Colonic mucosa (tissue), 4 donors: ENCODE measurements around the gene AKIP1. TPM values are rescaled to one million over a fixed set of nuclear protein-coding genes. Genes with fewer than 3 reads are reported as not detected.

Source experiments
- DNase-seq: peaks from one replicate; pipeline ENCODE4 v3.0.0-alpha.2; 2020
- H3K27ac ChIP-seq: fragments of 200-600 bp; one replicate; pipeline ENCODE4 v1.8.0; 2021
- H3K27me3 ChIP-seq: fragments of 200-600 bp; one replicate; pipeline ENCODE4 v1.8.0; 2021
- H3K36me3 ChIP-seq: fragments of 200-600 bp; one replicate; pipeline ENCODE4 v1.8.0; 2021
- H3K4me1 ChIP-seq: fragments of 200-600 bp; one replicate; pipeline ENCODE4 v1.8.0; 2021; ENCODE audit warnings: mild to moderate bottlenecking
- H3K4me3 ChIP-seq: fragments of 200-600 bp; one replicate; pipeline ENCODE4 v1.8.0; 2021
- H3K9ac ChIP-seq, 2 donors: one replicate each; pipeline ENCODE4 v1.7.0; 2013; ENCODE audit warnings: control low read depth in 2 of 2, low read depth in 2 of 2, low read length in 2 of 2
- H3K9me3 ChIP-seq: fragments of 200-600 bp; one replicate; pipeline ENCODE4 v1.8.0; 2021
- intact Hi-C: fragments of 100-400 bp; cut with DNase I; formaldehyde crosslinking; loops from one replicate; pipeline ENCODE4 v1.14.1; 2022
- total RNA-seq, 2 donors: library from RNA; stranded (reverse); fragmentation: NEBNext Ultra II Directional in 1 of 2; extraction: Animal tissue kit (Norgen Biotek cat#: 25700) in 1 of 2; gene quantifications; one replicate each; pipeline ENCODE4 v1.2.1, GENCODE V29; 2021
- TF ChIP-seq, protein P1 (sequence below): fragments of 200-600 bp; IDR thresholded peaks from one replicate; pipeline ENCODE4 v1.8.0; 2022; ENCODE audit warnings: antibody characterized with exemption, mild to moderate bottlenecking
- donor health status: healthy.
- donor health status: DM: no; HTN: no; CAD: no.
- donor health status: DM: no; HTN: no; CAD: no.

AKIP1 gene
- total RNA-seq, 2 donors from 2014 or later: 16.7 to 22.3 TPM

DNA sequence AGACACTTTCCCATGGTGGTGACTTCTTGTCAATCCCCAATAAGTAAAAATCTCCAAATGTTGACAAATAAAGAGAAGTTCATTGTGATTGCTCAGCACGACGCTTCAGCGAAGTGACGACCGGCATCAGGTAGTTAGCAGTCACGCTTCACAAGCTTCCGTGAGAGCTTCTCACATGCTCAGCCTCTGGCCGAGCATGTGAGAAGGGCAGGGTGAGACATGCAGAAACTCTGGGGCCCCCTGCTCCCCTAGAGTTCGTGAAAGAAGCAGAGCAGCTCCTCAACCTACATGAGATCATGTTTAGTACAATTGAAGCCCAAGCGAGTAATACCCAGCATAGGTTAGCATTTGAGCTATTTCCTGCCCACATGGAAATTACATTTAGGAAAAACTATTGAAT is 26.2 kb downstream of the AKIP1 start:
- TF ChIP-seq, protein P1, sequence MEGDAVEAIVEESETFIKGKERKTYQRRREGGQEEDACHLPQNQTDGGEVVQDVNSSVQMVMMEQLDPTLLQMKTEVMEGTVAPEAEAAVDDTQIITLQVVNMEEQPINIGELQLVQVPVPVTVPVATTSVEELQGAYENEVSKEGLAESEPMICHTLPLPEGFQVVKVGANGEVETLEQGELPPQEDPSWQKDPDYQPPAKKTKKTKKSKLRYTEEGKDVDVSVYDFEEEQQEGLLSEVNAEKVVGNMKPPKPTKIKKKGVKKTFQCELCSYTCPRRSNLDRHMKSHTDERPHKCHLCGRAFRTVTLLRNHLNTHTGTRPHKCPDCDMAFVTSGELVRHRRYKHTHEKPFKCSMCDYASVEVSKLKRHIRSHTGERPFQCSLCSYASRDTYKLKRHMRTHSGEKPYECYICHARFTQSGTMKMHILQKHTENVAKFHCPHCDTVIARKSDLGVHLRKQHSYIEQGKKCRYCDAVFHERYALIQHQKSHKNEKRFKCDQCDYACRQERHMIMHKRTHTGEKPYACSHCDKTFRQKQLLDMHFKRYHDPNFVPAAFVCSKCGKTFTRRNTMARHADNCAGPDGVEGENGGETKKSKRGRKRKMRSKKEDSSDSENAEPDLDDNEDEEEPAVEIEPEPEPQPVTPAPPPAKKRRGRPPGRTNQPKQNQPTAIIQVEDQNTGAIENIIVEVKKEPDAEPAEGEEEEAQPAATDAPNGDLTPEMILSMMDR: no peak
- H3K27me3 ChIP-seq: no peaks in the 10 kb centered on the region
- no peaks in the 10 kb centered on the region for H3K4me1 ChIP-seq
- H3K9ac ChIP-seq: no peak overlapping the region
- H3K4me3 ChIP-seq: no peak overlapping the region
- no peaks in the 10 kb centered on the region for H3K36me3 ChIP-seq
- intact Hi-C loops: no loop called here
- H3K9me3 ChIP-seq: no peaks in the 10 kb centered on the region
- DNase-seq: no peak
- H3K27ac ChIP-seq: no peak overlapping the region

DNA sequence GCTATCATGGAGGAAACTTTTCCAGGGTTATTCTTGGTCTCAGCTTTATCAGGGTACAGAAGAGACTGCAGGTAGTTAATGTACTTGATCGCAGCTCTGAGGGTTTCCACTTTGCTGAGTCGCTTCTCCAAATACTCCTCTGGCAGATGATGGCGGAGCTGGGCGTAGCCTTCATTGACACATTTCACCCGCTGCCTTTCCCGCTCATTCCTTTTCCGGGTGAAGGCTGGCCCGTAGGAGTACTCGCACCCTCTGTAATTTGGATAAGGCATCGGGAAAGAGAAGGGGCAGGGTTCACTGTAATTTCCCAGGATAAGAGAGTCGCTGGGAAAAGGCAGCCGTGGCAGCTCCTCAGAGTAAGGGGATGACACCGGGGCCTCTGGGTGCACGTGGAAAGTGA is 26.7 kb downstream of the AKIP1 start:
- Histone ChIP-seq H3K27me3 (no peaks in the 10 kb centered on the region), H3K4me3 (no peak overlapping the region), H3K36me3 (no peaks in the 10 kb centered on the region), H3K9ac (no peak overlapping the region), H3K4me1 (no peaks in the 10 kb centered on the region), H3K9me3 (no peaks in the 10 kb centered on the region), H3K27ac (no peak overlapping the region)
- intact Hi-C loops: no loop called here
- no peak for DNase-seq
- TF ChIP-seq, protein P1: no peak

DNA sequence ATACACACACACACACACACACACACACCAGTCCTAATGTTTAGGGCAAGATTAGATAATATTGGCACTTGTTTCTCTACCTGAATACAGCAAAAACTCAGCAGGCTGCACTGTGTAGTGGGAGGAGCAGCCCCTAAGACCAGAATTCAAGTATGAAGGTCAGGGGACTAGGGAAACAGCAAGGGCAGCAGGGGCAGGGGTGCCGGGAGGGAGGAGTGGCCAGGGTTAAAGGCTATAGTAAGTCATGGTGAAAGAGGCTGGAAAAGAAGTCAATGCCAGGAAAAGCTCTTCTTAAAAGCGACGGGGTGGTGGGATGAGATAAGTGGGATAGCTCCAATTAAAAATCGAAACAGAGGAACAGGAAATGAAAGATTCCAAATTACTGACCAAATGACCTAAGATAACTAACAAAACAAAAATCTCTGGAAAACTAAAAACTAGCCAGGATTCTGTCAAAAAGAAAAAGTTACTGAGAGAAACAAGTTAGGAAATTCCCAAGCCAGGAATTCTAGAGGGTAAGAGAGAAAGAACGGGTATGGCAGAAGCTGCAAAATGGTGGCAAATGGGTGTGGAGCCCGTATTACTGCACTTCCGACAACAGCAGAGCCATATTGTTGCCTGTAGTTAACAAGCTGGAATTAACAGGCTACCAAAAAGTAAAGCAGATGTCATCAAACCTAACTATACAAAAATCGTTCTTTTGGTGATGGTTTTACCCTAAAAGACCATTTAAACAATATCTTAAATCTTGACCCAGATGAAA is 30.5 kb downstream of the AKIP1 start:
- TF ChIP-seq, protein P1: no peak
- intact Hi-C loops: no loop called here
- H3K36me3 ChIP-seq: no peaks in the 10 kb centered on the region
- H3K27ac ChIP-seq: no peak overlapping the region
- H3K4me1 ChIP-seq: no peaks in the 10 kb centered on the region
- no peaks in the 10 kb centered on the region for H3K9me3 ChIP-seq
- no peak overlapping the region for H3K9ac ChIP-seq
- H3K4me3 ChIP-seq: no peak overlapping the region
- DNase-seq: no peak
- H3K27me3 ChIP-seq: no peaks in the 10 kb centered on the region

DNA sequence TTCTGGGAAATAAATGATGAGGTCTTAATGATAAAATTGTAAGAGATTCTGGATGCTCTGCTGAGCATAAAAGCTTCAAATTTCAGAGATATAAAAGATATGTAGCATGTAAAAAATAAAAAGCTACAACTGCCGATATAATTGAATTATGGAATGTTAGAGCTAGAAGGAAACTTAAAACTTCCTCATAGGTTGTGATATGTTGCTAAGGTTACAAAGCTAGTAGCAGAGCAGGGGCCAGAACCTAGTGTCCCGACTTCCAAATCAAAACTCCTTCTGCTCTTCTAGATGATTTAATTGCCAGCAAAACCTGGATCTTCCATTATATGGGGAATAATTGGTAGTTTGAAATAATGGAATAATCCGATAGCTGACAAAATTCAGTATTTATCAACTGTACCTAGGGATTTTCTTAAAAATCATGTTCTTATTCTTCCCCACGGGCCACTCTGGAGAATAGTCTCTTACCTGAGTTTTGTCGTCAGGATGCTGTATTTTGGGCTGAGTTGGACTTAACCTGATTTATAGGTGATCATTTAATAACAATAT is 31.6 kb downstream of the AKIP1 start, which contains the start of gene ASCL3:
Gene ASCL3, minus strand, starts transcription at position 499 of the 549 bp plus-strand sequence. CDS start 4,855 bp downstream, outside the sequence.
- no peak for DNase-seq
- Histone ChIP-seq H3K9me3 (no peaks in the 10 kb centered on the region), H3K36me3 (no peaks in the 10 kb centered on the region), H3K9ac (no peak within 1 kb of the TSS), H3K4me1 (no peaks in the 10 kb centered on the region), H3K27me3 (no peaks in the 10 kb centered on the region), H3K4me3 (no peak within 1 kb of the TSS), H3K27ac (no peak within 1 kb of the TSS)
- TF ChIP-seq, protein P1: no peak
- intact Hi-C loops: no loop called here

DNA sequence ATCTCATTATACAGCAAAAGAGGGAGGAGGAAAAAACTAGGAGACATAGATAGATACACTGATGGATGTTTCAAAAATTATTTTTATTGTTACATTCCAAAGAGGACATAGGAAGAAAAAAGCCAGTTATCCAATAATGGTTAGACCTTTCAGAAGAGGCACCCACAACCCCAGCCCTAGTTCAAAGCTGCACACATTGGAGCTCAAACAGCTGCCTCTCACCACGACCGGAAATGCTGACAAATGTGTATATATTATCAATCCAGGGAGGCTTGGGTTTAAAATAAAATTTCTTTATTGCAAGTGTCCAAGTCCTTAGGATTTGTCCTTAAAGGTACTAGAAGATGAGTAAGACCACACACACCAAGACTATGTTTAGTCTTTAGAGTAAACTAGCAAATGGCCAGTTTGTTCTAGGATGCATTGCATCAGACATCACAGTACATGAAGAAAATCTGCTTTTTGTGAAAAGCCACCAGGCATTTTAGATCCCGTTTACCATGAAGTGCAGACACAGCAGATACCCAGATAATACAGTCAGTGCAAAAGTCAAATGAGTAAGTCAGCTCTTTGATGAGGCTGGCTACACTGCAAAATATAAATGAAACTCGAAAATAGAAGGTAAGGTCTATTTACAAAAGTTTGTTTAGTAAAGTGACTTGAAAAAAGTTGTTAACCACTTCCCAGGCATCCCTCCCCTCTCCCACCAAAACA is 36.4 kb downstream of the AKIP1 start:
- no peak for DNase-seq
- H3K4me1 ChIP-seq: no peaks in the 10 kb centered on the region
- no peak overlapping the region for H3K4me3 ChIP-seq
- TF ChIP-seq, protein P1: no peak
- H3K9ac ChIP-seq: no peak overlapping the region
- no peak overlapping the region for H3K27ac ChIP-seq
- H3K36me3 ChIP-seq: no peaks in the 10 kb centered on the region
- no peaks in the 10 kb centered on the region for H3K27me3 ChIP-seq
- no peaks in the 10 kb centered on the region for H3K9me3 ChIP-seq
- intact Hi-C loops: no loop called here
